Lung (tissue), 12 donors: Measurements from ENCODE around the gene MCOLN1. TPM values are rescaled to one million over a fixed set of nuclear protein-coding genes. Genes with fewer than 3 reads are reported as not detected.
A peak's percentile ranks its signal among the peaks of the same experiment; 100 is the strongest.

Experiments used
- ATAC-seq: fragments of 200-7000 bp; cut with Tn5 transposase; one replicate; pipeline ENCODE4 v1.9.1; 2020; ENCODE audit warnings: moderate number of reproducible peaks; ENCODE audit not compliant: insufficient read depth, low FRiP score
- DNase-seq, 3 donors: peaks; one replicate each; pipeline ENCODE4 v3.0.0-alpha.2; 2013 to 2017
- H3K27ac ChIP-seq, 2 donors: one replicate each; pipeline ENCODE4 v1.5.1; 2013; ENCODE audit warnings: mild to moderate bottlenecking in 2 of 2, moderate library complexity in 2 of 2, control low read depth in 1 of 2, inconsistent platforms in 1 of 2, low read depth in 1 of 2, low read length in 1 of 2
- H3K27me3 ChIP-seq, 3 donors: one replicate each; pipeline ENCODE4 v1.5.1; 2013; ENCODE audit warnings: low read length in 2 of 3; ENCODE audit not compliant: control insufficient read depth in 3 of 3, insufficient read depth in 3 of 3
- H3K36me3 ChIP-seq, 4 donors: one replicate each; pipeline ENCODE4 v1.5.1; 2013; ENCODE audit warnings: low read length in 4 of 4, mild to moderate bottlenecking in 1 of 4, moderate library complexity in 1 of 4; ENCODE audit not compliant: control insufficient read depth in 4 of 4, insufficient read depth in 4 of 4
- H3K4me1 ChIP-seq, 5 donors: one replicate each; pipeline ENCODE4 v1.5.1; 2013; ENCODE audit warnings: low read length in 5 of 5, mild to moderate bottlenecking in 2 of 5, moderate library complexity in 1 of 5; ENCODE audit not compliant: control insufficient read depth in 5 of 5, insufficient read depth in 5 of 5
- H3K4me3 ChIP-seq: one replicate; pipeline ENCODE4 v1.5.1; 2013; ENCODE audit warnings: mild to moderate bottlenecking, control low read depth, moderate library complexity
- H3K9ac ChIP-seq, 2 donors: one replicate each; pipeline ENCODE4 v1.5.1; 2013; ENCODE audit warnings: low read length in 2 of 2, control low read depth in 1 of 2; ENCODE audit not compliant: insufficient read depth in 1 of 2
- H3K9me3 ChIP-seq, 4 donors: one replicate each; pipeline ENCODE4 v1.5.1; 2013; ENCODE audit warnings: low read length in 3 of 4, mild to moderate bottlenecking in 1 of 4, moderate library complexity in 1 of 4; ENCODE audit not compliant: control insufficient read depth in 4 of 4, insufficient read depth in 3 of 4
- CTCF ChIP-seq: IDR thresholded peaks from 2 replicates; pipeline ENCODE4 v1.5.1; 2012; ENCODE audit warnings: mild to moderate bottlenecking; ENCODE audit errors: control extremely low read depth, extremely low read depth
- WGBS, 2 donors: extraction: QIAGEN DNeasy Blood & Tissue Kit; methylation state at CpG; one replicate each; pipeline ENCODE4 v1.1.7; 2013; 5-methylcytosine and 5-hydroxymethylcytosine counted together
- polyA plus RNA-seq, 2 donors: library from polyadenylated mRNA; stranded (reverse); fragments of 200-250 nt; gene quantifications; one replicate each; pipeline ENCODE4 v1.2.1, GENCODE V29; 2013
- total RNA-seq, 2 donors: library from RNA; depleted of rRNA in 1 of 2; stranded (reverse); fragments of >200 nt in 1 of 2; gene quantifications; one replicate each; pipeline ENCODE4 v1.2.1, GENCODE V29; 2014 to 2021
- donor health status: control.
- donor health status: control.
- donor health status: Bipolar disorder and iron deficiency.
- donor health status: healthy.
- donor health status: DM: yes; HTN: yes; CAD: no.

Gene MCOLN1
- total and polyA plus RNA-seq, 4 donors: 11.6 to 68.1 (median 59.9) TPM

GRCh38 chr19:7529246-7529600 lies 6.8 kb downstream of the MCOLN1 start:
- Histone ChIP-seq H3K9me3 (no peaks in the 10 kb centered on the region), H3K4me3 (no peak overlapping the region), H3K4me1 (peaks cover 0 to 6% (median 0%) of the 10 kb centered on the region in 5 donors), H3K9ac (no peak overlapping the region), H3K36me3 (peaks cover 0 to 44% (median 8%) of the 10 kb centered on the region in 4 donors), H3K27me3 (no peaks in the 10 kb centered on the region), H3K27ac (no peak overlapping the region)
- ATAC-seq (no peak), DNase-seq (no peak)
- WGBS, 2 donors: 85 to 92% methylated on average over 15 of the region's 15 CpGs
- no peak for TF ChIP-seq CTCF

- peaks cover 0 to 39% (median 8%) of the 10 kb centered on the region in 4 donors for H3K36me3 ChIP-seq
- 96 to 98% methylated on average over 33 of the region's 33 CpGs for WGBS, 2 donors
- ATAC-seq: no peak
These were observed 7.4 kb downstream of the MCOLN1 start for GRCh38 chr19:7529610-7530490.

GRCh38 chr19:7533281-7533885 lies 11.0 kb downstream of the MCOLN1 start:
- H3K9ac ChIP-seq: peak overlapping the region; percentile 25 to 51
- ATAC-seq (no peak), DNase-seq (peak; percentile 61 to 68 (median 63))
- H3K4me3 ChIP-seq: no peak overlapping the region
- no peaks in the 10 kb centered on the region for H3K27me3 ChIP-seq
- no peaks in the 10 kb centered on the region for H3K9me3 ChIP-seq
- TF ChIP-seq CTCF: no peak
- H3K27ac ChIP-seq: peak overlapping the region; percentile 62 to 71
- H3K4me1 ChIP-seq: peaks cover 0 to 14% (median 0%) of the 10 kb centered on the region in 5 donors
- WGBS, 2 donors: 33 to 42% methylated on average over 30 of the region's 30 CpGs
- H3K36me3 ChIP-seq: peaks cover 0 to 25% (median 5%) of the 10 kb centered on the region in 4 donors

More at GRCh38 chr19:7529610-7530490, 7.4 kb downstream of the MCOLN1 start:
- no peak for DNase-seq
- no peaks in the 10 kb centered on the region for H3K27me3 ChIP-seq
- H3K4me1 ChIP-seq: peaks cover 0 to 6% (median 0%) of the 10 kb centered on the region in 5 donors
- no peak overlapping the region for H3K4me3 ChIP-seq
- no peak overlapping the region for H3K9ac ChIP-seq
- TF ChIP-seq CTCF: no peak
- no peak overlapping the region for H3K27ac ChIP-seq
- no peaks in the 10 kb centered on the region for H3K9me3 ChIP-seq
